Activated gamma-delta T cell treated with anti-CD3 and anti-CD28 coated beads, Interleukin-2, amount 50 U/mL, for 16 hours (primary cell): ENCODE data around the gene C18orf32.
"Not testable (repeated sequence)": the region's sequence is repeated elsewhere in the genome, so short reads cannot be mapped to it uniquely, and the experiment has no call there.

Experiments used
- DNase-seq: peaks from one replicate; pipeline ENCODE4 v3.0.0-alpha.2; 2020; ENCODE audit warnings: low read depth

C18orf32 gene

DNA sequence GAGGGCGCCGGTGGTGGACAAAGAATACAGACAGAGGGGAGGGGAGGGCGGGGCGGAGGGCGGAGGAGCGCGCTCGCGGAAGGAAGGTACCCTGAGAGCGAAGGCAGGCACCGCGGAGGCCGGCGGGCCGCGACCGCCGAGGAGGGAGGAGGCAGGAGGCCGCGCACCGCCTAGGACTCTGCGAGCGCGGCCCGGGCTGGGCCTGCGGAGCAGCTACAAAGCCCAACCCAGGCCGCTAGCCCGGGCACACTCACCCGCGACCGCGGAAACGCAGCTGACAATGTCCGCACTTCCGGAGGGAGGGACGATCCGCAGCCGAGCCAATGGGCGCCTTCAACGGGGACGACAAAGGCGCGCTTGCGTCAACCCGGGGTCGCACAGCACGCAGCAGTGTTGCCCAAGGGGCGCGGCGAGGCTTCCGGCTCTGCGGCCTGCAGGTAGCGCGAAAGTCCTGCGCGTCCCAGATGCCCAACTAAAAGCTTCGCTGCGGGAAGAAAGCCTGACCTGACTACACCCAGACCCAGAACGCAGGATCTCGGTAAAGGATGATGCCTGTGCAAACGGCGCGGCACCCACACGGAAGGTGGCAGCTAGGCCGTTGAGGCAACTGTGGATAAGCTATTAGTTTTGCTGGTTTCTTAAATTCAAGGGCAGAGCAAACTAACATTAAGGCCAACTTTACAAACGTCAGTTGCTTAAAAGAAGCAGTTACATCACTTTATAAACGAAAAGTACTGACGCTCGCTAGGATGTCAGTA, at the start of gene C18orf32:
Gene C18orf32, minus strand, starts transcription at position 282 of the 758 bp plus-strand sequence. CDS start 3,486 bp downstream, outside the sequence.
- peak; percentile 92 for DNase-seq

DNA sequence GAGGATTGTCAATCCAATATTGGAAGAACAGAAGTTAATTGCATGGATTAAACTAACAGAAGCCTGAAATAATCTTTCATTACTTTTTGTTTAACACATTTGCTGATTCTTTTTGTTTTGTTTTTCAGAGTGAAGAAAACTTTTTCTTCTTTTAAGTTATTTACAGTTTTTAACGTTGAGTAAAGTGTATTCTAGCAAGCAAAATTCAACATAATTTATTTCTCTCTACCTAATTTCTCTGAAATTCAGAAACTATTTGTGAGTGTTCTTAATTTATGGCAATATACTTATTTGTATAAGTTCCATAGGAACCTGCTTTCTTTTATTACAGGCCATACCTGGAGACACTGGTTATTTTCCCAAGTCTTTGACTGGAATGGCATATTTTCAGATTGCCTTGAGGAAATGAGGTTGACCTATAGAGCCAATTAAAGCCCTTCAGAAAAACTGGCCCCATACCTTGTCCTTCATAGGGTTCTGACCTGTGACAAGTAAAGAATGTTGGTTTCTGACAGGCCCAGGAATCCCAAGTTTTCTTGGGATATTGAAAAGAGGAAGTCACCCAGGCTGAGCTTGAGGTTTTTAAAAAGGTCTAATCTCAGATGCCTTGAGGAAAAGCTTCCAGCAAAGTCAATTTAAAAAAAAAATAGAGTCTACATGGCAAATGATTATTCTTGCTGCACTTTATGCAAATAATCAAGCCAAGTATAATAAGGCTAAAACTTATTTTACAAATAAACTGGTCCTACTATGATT, 48.0 kb upstream of the C18orf32 start:
- no peak for DNase-seq

DNA sequence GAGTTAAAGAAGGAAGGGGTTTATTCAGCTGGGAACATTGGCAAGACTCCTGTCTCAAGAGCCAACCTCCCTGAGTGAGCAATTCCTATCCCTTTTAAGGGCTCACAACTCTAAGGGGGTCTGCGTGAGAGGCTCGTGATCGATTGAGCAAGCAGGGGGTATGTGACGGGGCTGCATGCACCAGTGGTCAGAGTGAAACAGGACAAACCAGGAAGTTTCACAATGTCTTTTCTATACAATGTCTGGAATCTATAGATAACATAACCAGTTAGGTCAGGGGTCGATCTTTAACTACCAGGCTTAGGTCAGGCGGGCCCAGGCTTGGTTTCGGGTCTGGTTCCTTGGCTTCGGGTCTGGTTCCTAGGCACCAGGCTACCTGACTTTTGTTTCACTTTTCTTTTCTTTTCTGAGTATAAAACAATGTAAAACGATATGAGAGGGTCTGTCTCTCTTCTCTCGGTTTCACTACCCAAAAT, 44.7 kb upstream of the C18orf32 start:
- no peak for DNase-seq

DNA sequence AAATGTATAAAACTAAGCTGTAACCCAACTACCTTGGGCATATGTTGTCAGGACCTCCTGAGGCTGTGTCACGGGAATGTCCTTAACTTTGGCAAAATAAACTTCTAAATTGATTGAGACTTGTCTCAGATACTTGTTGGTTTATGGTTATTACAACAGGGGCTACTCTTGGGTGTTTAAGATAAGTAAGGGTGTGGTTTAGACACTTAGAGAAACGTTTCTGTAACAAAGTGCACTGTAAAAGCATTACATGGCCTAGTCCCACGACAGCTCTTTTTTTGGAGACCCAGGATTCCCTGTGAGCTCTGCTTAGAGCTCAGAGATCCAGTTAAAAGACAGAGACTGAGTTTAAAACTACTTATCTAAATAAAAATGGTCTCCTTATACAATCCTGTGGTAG, 42.6 kb upstream of the C18orf32 start:
- DNase-seq: no peak

DNA sequence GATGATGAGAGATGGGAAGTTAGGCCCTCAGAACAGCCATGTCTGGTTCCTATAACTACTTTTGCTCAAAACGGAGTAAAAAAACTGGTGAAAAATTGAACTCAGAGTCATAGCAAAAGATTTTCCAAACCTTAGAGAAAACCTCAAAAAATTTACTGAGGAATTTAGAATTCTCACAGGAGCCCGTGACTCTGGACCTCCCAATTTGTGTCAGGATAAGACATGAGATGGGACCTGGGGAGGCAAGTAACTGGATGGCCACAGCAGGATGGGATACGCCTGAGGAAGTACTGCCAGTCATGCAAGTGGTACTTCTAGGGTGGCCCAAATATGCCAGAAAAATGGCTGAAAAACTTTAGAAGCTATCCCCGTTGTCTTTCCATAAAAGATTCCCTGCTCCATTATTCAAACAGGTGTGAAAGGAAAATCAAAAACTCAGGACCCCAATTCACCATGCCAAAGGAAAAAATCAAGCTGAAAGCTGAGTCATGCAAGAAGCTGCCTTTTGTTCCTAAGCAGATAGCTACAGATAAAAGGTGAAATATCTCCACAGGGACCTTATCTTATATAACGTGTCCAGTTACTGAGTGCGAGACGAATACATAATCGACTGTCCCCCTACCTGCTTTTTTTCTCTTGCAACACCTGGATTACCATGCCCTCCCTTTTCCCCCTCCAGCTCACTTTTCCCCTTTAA, 40.7 kb upstream of the C18orf32 start:
- no peak for DNase-seq

DNA sequence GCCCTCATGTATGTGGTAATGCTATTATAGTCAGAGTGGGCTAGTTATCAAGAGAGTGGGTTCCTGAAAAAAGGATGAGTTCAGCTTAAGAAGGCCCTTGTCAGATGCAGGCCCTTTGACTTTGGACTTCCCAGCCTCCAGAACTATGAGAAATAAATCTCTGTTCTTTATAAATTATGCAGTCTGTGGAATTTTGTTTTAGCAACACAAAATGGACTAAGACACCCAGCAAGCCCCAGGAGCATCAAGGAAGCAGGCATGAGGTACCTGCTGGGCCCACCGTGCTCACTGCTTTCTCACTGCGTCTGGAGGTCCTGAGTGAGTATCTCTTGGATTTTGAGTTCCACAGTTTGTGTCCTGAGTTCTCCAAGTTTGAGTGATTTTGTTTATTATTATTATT, 38.9 kb upstream of the C18orf32 start:
- no peak for DNase-seq

DNA sequence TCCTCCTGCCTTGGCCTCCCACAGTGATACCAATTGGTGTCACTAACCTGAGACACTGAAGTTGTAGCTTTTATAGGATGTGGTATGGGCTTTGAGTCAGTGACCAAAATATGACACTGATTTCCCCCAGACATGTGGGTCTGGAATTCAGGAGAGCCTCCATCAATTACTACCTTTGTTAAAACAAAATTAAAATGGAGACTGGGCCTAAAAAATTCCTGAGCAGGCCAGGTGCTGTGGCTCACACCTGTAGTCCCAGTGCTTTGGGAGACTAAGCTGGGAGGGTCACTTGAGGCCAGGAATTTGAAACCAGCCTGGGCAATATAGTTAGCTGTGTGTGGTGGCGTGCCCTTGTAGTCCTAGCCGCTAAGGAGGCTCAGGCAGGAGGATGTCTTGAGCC, 37.9 kb upstream of the C18orf32 start:
- no peak for DNase-seq

DNA sequence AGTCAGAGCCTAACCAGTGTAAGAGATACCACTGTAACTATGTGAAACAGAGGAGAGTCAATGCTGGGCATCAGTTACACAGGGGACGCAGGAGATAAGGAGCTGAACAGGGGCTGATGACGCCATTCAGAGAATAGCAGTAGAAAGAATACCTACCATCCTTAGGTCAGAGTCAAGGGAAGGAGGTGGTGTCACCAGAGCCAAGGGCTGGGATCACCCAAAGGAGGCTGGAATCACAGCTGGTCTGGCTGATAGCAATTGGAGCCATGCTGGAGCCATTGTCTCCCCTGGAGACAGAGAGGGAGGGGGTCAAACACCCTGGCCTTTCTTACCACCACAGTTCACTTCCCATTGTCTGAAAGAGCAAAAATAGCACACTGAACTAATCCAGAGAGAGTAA, 37.3 kb upstream of the C18orf32 start:
- DNase-seq: no peak

DNA sequence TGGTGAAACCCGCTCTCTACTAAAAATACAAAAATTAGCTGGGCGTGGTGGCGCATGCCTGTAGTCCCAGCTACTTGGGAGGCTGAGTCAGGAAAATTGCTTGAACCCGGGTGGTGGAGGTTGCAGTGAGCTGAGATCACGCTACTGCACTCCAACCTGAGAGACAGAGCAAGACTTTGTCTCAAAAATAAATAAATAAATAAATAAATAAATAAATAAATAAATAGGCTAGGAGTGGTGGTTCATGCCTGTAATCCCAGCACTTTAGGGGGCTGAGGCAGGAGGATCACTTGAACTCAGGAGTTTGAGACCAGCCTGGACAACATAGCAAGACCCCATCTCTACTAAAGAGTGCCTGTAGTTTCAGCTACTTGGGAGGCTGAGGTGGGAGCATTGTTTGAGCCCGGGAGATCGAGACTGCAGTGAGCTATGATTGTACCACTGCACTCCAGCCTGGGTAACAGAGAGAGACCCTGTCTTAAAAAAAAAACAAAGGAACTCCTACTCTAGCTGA, 36.6 kb upstream of the C18orf32 start:
- DNase-seq: not testable (repeated sequence)

DNA sequence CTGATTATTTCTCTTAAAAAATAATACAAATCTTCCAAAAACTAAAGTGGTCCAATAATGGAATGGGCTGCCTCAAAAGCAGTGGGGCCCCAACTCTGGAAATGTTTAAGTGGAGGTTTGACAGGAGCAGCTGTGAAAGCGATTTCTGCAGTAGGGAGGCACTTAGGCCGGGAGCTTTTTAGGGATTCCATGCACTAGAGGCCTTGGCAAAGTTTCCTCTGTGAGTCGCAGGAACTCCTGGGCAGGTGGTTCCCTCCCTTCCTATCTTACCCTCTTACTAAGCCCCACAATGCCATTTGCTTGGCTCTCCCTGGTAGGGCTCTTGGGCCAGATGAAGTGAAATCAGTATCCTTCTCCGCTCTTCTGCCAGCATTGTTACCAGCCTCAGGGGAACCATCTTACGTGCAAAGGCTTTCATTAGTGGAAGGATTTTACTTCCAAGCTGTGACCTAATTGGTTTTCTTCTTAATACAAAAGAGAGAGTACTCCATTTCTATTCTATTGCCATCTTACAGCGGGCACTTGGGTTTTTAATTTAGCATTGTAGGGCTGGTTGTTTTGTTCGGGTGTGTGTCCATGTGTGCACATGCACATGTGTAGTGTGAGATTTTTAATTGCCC, 34.3 kb upstream of the C18orf32 start:
- DNase-seq: no peak

DNA sequence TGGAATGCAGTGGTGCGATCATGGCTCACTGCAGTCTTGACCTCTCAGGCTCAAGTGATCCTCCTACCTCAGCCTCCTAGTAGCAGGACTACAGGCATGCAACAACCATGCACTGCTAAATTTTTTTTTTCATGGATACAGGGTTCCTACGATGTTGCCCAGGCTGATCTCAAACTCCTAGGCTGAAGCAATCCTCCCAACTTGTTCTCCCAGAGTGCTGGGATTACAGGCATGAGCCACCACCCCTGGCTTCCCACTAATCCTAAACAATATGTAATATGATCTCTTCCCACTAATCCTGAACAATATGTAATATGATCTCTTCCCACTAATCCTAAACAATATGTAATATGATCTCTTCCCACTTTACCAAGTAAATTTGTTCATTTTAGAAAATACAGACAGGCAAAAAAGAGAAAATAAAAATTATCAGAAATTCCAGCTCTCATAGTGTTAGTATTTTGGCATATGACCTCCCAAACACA, 33.7 kb upstream of the C18orf32 start:
- DNase-seq: no peak

DNA sequence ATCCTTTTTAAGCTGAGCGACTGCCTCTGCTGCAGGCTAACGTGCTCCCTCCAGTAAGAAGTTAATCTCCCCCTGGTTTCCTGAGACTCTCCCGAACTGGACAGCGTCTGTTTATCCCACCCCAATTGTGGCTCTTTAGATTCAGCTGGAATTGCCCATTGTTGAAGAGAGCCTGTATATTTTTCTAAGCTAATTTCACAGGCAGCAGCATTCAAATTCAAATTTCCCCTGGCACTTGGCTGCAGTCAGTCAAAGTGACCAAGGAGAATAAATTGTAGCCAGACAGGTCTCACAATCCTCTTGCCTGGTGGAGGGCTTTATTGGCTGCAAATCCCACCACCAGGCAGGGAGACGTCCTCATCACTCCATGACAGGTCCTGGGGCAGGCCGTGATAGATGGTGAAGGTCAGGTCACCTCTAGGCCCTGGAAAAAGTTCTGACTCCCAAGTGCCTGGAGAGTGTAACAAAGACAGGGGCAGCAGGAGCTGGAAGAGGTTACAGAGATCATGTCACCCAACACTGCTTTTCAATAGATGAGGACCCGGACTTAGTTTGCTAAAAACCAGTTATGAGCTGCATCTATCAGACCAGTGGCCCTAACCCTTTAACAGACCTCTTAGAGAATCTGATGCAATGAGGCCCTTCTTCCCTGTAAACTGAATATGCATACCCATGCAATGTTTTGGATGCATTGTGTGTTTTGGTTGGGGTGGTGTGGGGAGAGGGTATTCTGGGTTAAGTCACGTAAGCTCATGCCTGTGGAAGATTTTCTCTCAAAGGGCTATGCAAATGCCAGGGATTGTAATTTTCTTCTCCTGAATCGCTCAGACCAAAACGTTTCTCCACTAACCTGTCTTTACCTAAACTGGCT, 32.3 kb upstream of the C18orf32 start:
- DNase-seq: no peak

DNA sequence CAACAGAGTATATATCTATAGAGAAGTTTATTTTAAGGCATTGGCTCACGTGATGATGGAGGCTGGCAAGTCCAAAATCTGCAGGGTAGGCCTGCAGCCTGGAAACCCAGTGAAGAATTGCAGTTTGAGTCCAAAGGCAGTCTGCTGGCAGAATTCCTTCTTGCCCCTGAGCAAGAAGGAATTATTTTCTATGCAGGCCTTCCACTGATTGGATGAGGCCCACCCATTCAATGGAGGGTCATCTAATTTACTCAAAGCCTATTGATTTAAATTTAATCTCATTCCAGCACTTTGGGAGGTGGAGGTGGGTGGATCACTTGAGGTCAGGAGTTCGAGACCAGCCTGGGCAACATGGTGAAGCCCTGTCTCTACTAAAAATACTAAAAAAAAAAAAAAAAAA, 30.4 kb upstream of the C18orf32 start:
- no peak for DNase-seq

DNA sequence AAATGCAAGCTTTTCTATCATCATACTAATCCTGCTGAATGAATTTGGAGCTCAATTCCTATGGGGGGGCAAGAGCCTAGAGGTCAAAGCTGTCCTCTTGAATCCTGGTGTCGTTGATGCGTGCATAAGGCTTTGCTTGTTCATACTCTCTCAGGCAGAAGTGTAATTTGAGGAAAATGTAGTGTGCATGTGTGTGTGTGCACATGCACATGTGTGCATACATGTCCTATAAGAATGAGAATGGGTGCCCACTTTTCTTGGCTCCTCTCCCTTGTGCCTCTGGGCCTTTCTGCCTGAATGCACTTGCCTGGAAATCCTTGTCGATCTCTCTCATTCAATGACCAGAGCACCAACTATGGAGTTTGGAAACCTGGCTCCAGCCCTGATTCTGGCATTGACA, 28.5 kb upstream of the C18orf32 start:
- no peak for DNase-seq

DNA sequence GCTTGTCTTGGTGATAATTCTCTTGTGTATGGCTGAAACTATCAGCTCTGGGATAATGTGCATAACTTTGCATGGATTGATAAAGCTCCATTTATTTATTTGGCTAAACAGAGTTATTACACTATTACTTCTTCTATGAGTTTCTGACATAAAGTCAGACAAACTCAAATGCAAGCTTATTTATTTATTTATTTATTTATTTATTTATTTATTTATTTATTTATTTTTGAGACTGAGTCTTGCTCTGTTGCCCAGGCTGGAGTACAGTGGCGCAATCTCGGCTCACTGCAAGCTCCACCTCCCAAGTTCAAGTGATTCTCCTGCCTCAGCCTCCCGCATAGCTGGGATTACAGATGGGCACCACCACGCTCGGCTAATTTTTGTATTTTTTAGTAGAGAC, 28.0 kb upstream of the C18orf32 start:
- DNase-seq: not testable (repeated sequence)

DNA sequence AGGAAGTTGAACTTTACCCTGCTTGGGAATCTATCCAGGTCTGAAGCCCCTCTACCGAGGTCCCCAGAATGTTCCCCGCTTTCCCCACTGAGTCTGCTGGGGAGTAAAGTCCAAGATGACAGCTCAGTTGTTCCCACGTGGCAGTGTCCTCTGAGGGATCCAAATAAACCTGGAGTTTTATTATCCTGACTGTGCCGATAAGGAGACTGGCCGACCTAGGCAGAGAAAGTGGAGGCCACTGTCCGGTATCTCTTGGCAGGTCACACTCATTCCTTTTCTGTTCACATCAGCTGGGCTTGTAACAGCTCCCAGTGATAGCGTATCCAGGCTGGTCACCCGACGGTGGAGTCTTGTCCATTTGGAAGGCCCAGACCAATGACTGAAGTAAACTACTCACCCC, 27.5 kb upstream of the C18orf32 start:
- no peak for DNase-seq

DNA sequence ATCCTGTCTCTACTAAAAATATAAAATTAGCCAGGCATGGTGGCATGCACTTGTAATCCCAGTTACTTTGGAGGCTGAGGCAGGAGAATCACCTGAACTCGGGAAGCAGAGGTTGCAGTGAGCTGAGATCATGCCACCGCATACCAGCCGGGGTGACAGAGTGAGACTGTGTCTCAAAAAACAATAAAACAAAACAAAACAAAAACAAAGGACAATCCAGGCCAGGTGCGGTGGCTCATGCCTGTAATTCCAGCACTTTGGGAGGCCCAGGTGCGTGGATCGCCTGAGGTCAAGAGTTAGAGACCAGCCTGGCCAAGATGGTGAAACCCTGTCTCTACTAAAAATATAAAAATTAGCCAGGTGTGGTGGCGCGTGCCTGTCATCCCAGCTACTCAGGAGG, 25.8 kb upstream of the C18orf32 start:
- not testable (repeated sequence) for DNase-seq

DNA sequence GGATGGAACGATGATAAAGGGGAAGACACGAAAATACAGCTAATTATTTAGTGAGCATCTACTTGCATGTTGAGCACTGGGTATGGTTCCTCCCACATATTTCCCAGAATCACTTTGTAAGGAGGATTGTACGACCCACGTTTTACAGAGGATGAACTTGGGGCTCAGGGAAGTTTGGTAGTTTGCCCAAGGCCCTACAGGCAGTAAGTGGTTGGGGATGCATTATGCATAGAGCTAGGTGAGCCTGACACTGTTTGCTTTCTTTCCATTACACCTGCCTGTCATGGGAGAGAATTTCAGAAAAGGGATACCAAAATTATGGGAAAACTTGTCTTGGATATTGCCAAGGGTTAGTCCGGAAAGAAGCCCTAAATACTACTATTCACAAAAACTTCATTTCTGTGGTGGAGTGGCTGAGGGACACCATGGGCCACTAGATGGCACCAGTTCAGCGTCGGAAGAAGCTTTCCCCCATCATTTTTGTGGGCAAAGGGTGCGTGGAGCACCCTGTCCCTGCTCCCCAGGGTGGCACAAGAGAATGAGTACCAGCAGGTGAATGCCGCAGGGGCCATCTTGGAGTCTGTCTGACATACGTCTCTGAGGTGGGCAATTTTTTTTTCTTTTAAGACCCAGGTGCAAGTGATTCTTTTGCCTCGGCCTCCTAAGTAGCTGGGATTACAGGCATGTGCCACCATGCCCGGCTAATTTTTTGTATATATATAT, 23.5 kb upstream of the C18orf32 start:
- DNase-seq: peak; percentile 20

DNA sequence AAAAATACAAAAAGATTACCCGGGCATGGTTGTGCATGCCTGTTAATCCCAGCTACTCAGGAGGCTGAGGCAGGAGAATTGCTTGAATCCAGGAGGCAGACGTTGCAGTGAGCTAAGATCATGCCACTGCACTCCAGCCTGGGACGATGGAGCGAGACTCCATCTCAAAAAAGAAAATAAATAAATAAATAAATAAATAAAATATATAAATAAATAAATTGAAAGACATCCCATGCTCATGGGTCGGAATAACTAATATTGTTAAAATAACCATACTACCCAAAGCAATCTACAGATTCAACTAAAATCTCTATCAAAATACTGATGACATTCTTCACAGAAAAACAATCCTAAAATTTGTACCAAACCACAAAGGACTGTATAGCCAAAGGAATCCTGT, 19.4 kb upstream of the C18orf32 start:
- DNase-seq: not testable (repeated sequence)

DNA sequence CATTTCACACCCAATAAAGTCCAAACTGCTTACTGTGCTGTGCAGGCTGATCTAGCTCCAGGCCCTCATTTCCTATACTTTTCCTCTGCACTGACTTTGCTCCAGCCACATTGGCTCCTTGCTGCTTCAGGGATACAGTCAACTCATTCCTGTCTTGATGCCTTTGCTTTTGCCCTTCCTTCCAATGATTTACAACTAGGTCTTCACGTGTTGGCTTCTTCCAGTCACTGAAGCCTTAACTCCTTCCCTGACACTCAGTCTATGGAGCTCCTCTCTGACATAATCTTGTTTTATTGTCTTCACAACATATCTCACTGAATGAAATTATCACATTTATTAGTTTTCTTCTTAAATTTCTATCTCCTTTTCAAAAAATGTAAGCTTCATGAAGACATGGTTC, 16.9 kb upstream of the C18orf32 start:
- no peak for DNase-seq
